GM23338 (cell line): ENCODE measurements around the gene RTN4RL1. TPM values are rescaled to one million over a fixed set of nuclear protein-coding genes. Genes with fewer than 3 reads are reported as not detected.

ENCODE experiments used
- ATAC-seq: fragments of 200-7000 bp; cut with Tn5 transposase; 3 replicates; pipeline ENCODE4 v1.9.1; 2020
- DNase-seq: peaks from one replicate; pipeline ENCODE4 v3.0.0-alpha.2; 2015; ENCODE audit warnings: low spot score
- H2AFZ ChIP-seq: fragments of 200-600 bp; sonication (generic); 2 replicates; pipeline ENCODE4 v1.8.0; 2016; ENCODE audit warnings: antibody characterized with exemption, mild to moderate bottlenecking, moderate library complexity
- H3F3A ChIP-seq: fragments of 200-600 bp; sonication (generic); replicated peaks from 2 replicates; pipeline ENCODE4 v1.8.0; 2017; ENCODE audit warnings: antibody characterized with exemption, mixed run types, low read depth
- H3K27ac ChIP-seq: fragments of 200-600 bp; sonication (generic); 2 replicates; pipeline ENCODE4 v1.6.1; 2016; ENCODE audit warnings: low read depth
- H3K27me3 ChIP-seq: fragments of 200-600 bp; sonication (generic); 2 replicates; pipeline ENCODE4 v1.8.0; 2016; ENCODE audit warnings: mild to moderate bottlenecking, mixed run types, moderate library complexity; ENCODE audit not compliant: insufficient read depth
- H3K36me3 ChIP-seq: fragments of 200-600 bp; sonication (generic); 2 replicates; pipeline ENCODE4 v1.8.0; 2016; ENCODE audit warnings: mild to moderate bottlenecking; ENCODE audit not compliant: insufficient read depth
- H3K4me1 ChIP-seq: fragments of 200-600 bp; sonication (generic); 2 replicates; pipeline ENCODE4 v1.8.0; 2016; ENCODE audit warnings: mild to moderate bottlenecking, moderate library complexity; ENCODE audit not compliant: insufficient read depth
- H3K4me2 ChIP-seq: fragments of 200-600 bp; sonication (generic); 2 replicates; pipeline ENCODE4 v1.7.1; 2017; ENCODE audit warnings: mixed run types
- H3K4me3 ChIP-seq: fragments of 200-600 bp; sonication (generic); 2 replicates; pipeline ENCODE4 v1.6.1; 2016; ENCODE audit warnings: mixed run types
- H3K79me2 ChIP-seq: fragments of 200-600 bp; sonication (generic); replicated peaks from 2 replicates; pipeline ENCODE4 v1.8.0; 2017; ENCODE audit warnings: mild to moderate bottlenecking; ENCODE audit not compliant: insufficient read depth
- H3K9me2 ChIP-seq: fragments of 200-600 bp; sonication (generic); 2 replicates; pipeline ENCODE4 v1.8.0; 2017; ENCODE audit not compliant: insufficient read depth
- H4K20me1 ChIP-seq: fragments of 200-600 bp; sonication (generic); replicated peaks from 2 replicates; pipeline ENCODE4 v1.8.0; 2017; ENCODE audit warnings: mild to moderate bottlenecking; ENCODE audit not compliant: insufficient read depth
- H3K27ac Mint-ChIP-seq: 2 replicates; pipeline ENCODE4 v1.8.0; 2020; ENCODE audit warnings: inconsistent platforms, mild to moderate bottlenecking, moderate library complexity, mixed read lengths
- H3K27me3 Mint-ChIP-seq: 3 replicates; pipeline ENCODE4 v1.8.0; 2022; ENCODE audit warnings: low read depth, mild to moderate bottlenecking, moderate library complexity, mixed read lengths, inconsistent platforms; ENCODE audit not compliant: insufficient read depth, poor library complexity
- H3K36me3 Mint-ChIP-seq: 3 replicates; pipeline ENCODE4 v1.8.0; 2021; ENCODE audit warnings: low read depth, mild to moderate bottlenecking, inconsistent platforms, moderate library complexity, mixed read lengths
- H3K4me1 Mint-ChIP-seq: 3 replicates; pipeline ENCODE4 v1.8.0; 2020; ENCODE audit warnings: mild to moderate bottlenecking, inconsistent platforms, mixed read lengths
- H3K4me3 Mint-ChIP-seq: 3 replicates; pipeline ENCODE4 v1.8.0; 2021; ENCODE audit warnings: moderate library complexity, mild to moderate bottlenecking, inconsistent platforms, mixed read lengths
- H3K9me3 Mint-ChIP-seq: 3 replicates; pipeline ENCODE4 v1.8.0; 2020; ENCODE audit warnings: moderate library complexity, mild to moderate bottlenecking, inconsistent platforms, mixed read lengths
- CREB1 ChIP-seq: fragments of 250-450 bp; sonication (Bioruptor Pico); IDR thresholded peaks from 2 replicates; pipeline ENCODE4 v1.5.0; 2020; ENCODE audit warnings: low read depth, mild to moderate bottlenecking, moderate library complexity
- CTCF ChIP-seq, 2 experiments: fragments of 200-600 bp in 1 of 2; sonication (generic) in 1 of 2; conservative IDR thresholded peaks; 2 replicates each; pipeline versions ENCODE4 v1.5.1 to v1.6.1; 2016 to 2017; ENCODE audit warnings: antibody characterized with exemption in 2 of 2, low read depth in 2 of 2, mild to moderate bottlenecking in 2 of 2, moderate library complexity in 1 of 2
- EZH2 ChIP-seq: fragments of 200-600 bp; sonication (generic); IDR thresholded peaks from one replicate; pipeline ENCODE4 v1.8.0; 2017; ENCODE audit warnings: antibody characterized with exemption, mild to moderate bottlenecking, low read depth; ENCODE audit not compliant: unreplicated experiment
- EZH2phosphoT487 ChIP-seq: fragments of 200-600 bp; sonication (generic); IDR thresholded peaks from one replicate; pipeline ENCODE4 v1.8.1; 2018; ENCODE audit warnings: antibody characterized with exemption; ENCODE audit not compliant: unreplicated experiment
- JUNB ChIP-seq: IDR thresholded peaks from one replicate; pipeline ENCODE4 v1.6.1; 2016; ENCODE audit warnings: antibody characterized with exemption; ENCODE audit not compliant: unreplicated experiment
- NANOG ChIP-seq: IDR thresholded peaks from 2 replicates; pipeline ENCODE4 v1.6.1; 2016; ENCODE audit warnings: antibody characterized with exemption, borderline replicate concordance
- POLR2AphosphoS5 ChIP-seq: IDR thresholded peaks from 2 replicates; pipeline ENCODE4 v1.6.1; 2016; ENCODE audit warnings: antibody characterized with exemption, low read depth
- STAT1 ChIP-seq: IDR thresholded peaks from one replicate; pipeline ENCODE4 v1.6.1; 2016; ENCODE audit warnings: antibody characterized with exemption; ENCODE audit not compliant: unreplicated experiment
- ZNF114 ChIP-seq: fragments of 250-450 bp; sonication (Bioruptor Pico); IDR thresholded peaks from 2 replicates; pipeline ENCODE4 v1.5.0; 2020; ENCODE audit warnings: mild to moderate bottlenecking, moderate library complexity
- ZNF331 ChIP-seq: fragments of 250-450 bp; sonication (Bioruptor Pico); IDR thresholded peaks from 2 replicates; pipeline ENCODE4 v1.5.0; 2020; ENCODE audit warnings: low read depth, mild to moderate bottlenecking, moderate library complexity
- ZNF462 ChIP-seq: fragments of 250-450 bp; sonication (Bioruptor Pico); IDR thresholded peaks from 2 replicates; pipeline ENCODE4 v1.5.0; 2020; ENCODE audit warnings: mild to moderate bottlenecking, moderate library complexity
- polyA plus RNA-seq: library from polyadenylated mRNA; unstranded; fragments of >200 nt; fragmentation: Nextera tagmentation; extraction: Ambion mirVana; gene quantifications from 2 replicates; pipeline ENCODE4 v1.2.1, GENCODE V29; 2016
- total RNA-seq: library from RNA; depleted of rRNA; stranded (reverse); fragments of >200 nt; shearing (Covaris generic); gene quantifications from 2 replicates; pipeline ENCODE4 v1.2.3, GENCODE V29; 2014
- TF ChIP-seq, protein P1 (sequence below): IDR thresholded peaks from 2 replicates; pipeline ENCODE4 v1.6.1; 2016; ENCODE audit warnings: antibody characterized with exemption
- TF ChIP-seq, protein P2 (sequence below): IDR thresholded peaks from one replicate; pipeline ENCODE4 v1.6.1; 2018; ENCODE audit warnings: antibody characterized with exemption; ENCODE audit not compliant: unreplicated experiment

The RTN4RL1 gene
- total and polyA plus RNA-seq, 2 experiments from 2014 or later, result 0.17 TPM; not detected in 1

GRCh38 chr17:2027528-2028233 is 2.5 kb upstream of the RTN4RL1 start:
- Histone ChIP-seq H3K4me1 (peaks cover 4% of the 10 kb centered on the region; the same call in 1 of the 2 replicates), H4K20me1 (peaks cover 5% of the 10 kb centered on the region), H3K4me3 (no peak overlapping the region), H3K9me2 (no peaks in the 10 kb centered on the region), H2AFZ (no peak overlapping the region), H3K27me3 (peaks cover 71% of the 10 kb centered on the region), H3K79me2 (no peaks in the 10 kb centered on the region), H3K27ac (no peak overlapping the region), H3K36me3 (no peaks in the 10 kb centered on the region), H3F3A (0 out of 2 replicates have a peak, but pooled peaks cover 4% of the 10 kb centered on the region), H3K4me2 (no peak overlapping the region)
- H3K27ac Mint-ChIP-seq, result no peak overlapping the region
- H3K36me3 Mint-ChIP-seq, result no peaks in the 10 kb centered on the region
- H3K4me3 Mint-ChIP-seq, result no peak overlapping the region
- ATAC-seq, result no peak
- H3K9me3 Mint-ChIP-seq, result no peaks in the 10 kb centered on the region
- TF ChIP-seq NANOG (no peak), JUNB (no peak), EZH2phosphoT487 (no peak), CTCF (conservative IDR thresholded peaks at IDR 0.05; ENCODE audit: low read depth in 2 of 2) (no peak), ZNF331 (CRISPR knock-in tag) (no peak), ZNF114 (CRISPR knock-in tag) (no peak), ZNF462 (CRISPR knock-in tag) (no peak), STAT1 (no peak), CREB1 (CRISPR knock-in tag) (no peak), EZH2 (no peak), POLR2AphosphoS5 (no peak)
- TF ChIP-seq, protein P1, sequence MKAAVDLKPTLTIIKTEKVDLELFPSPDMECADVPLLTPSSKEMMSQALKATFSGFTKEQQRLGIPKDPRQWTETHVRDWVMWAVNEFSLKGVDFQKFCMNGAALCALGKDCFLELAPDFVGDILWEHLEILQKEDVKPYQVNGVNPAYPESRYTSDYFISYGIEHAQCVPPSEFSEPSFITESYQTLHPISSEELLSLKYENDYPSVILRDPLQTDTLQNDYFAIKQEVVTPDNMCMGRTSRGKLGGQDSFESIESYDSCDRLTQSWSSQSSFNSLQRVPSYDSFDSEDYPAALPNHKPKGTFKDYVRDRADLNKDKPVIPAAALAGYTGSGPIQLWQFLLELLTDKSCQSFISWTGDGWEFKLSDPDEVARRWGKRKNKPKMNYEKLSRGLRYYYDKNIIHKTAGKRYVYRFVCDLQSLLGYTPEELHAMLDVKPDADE, result no peak
- TF ChIP-seq, protein P2, sequence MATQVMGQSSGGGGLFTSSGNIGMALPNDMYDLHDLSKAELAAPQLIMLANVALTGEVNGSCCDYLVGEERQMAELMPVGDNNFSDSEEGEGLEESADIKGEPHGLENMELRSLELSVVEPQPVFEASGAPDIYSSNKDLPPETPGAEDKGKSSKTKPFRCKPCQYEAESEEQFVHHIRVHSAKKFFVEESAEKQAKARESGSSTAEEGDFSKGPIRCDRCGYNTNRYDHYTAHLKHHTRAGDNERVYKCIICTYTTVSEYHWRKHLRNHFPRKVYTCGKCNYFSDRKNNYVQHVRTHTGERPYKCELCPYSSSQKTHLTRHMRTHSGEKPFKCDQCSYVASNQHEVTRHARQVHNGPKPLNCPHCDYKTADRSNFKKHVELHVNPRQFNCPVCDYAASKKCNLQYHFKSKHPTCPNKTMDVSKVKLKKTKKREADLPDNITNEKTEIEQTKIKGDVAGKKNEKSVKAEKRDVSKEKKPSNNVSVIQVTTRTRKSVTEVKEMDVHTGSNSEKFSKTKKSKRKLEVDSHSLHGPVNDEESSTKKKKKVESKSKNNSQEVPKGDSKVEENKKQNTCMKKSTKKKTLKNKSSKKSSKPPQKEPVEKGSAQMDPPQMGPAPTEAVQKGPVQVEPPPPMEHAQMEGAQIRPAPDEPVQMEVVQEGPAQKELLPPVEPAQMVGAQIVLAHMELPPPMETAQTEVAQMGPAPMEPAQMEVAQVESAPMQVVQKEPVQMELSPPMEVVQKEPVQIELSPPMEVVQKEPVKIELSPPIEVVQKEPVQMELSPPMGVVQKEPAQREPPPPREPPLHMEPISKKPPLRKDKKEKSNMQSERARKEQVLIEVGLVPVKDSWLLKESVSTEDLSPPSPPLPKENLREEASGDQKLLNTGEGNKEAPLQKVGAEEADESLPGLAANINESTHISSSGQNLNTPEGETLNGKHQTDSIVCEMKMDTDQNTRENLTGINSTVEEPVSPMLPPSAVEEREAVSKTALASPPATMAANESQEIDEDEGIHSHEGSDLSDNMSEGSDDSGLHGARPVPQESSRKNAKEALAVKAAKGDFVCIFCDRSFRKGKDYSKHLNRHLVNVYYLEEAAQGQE, result no peak
- DNase-seq, result no peak
- H3K4me1 Mint-ChIP-seq, result peaks cover 4% of the 10 kb centered on the region
- H3K27me3 Mint-ChIP-seq, result peaks cover 65% of the 10 kb centered on the region
